Endothelial cell of umbilical vein (primary cell): ENCODE data around the gene GSTM4.
"Not testable (repeated sequence)": the region's sequence is repeated elsewhere in the genome, so short reads cannot be mapped to it uniquely, and the experiment has no call there.

Experiments
- EZH2 ChIP-seq: IDR thresholded peaks from 2 replicates; pipeline ENCODE4 v1.6.1; 2012; ENCODE audit warnings: borderline replicate concordance, low read depth, mild to moderate bottlenecking, moderate library complexity, low read length, inconsistent platforms; ENCODE audit not compliant: severe bottlenecking
- FOS ChIP-seq: IDR thresholded peaks from 2 replicates; pipeline ENCODE4 v1.6.1; 2011; ENCODE audit warnings: mild to moderate bottlenecking, low read length, moderate library complexity, borderline replicate concordance; ENCODE audit not compliant: insufficient read depth
- GATA2 ChIP-seq: IDR thresholded peaks from 2 replicates; pipeline ENCODE4 v1.7.0; 2011; ENCODE audit warnings: low read depth, mild to moderate bottlenecking, moderate library complexity, mixed read lengths, low read length; ENCODE audit not compliant: insufficient read length, insufficient read depth
- JUN ChIP-seq: IDR thresholded peaks from 2 replicates; pipeline ENCODE4 v1.6.1; 2011; ENCODE audit warnings: borderline replicate concordance, low read depth; ENCODE audit not compliant: insufficient read length, insufficient read depth
- POLR2A ChIP-seq: IDR thresholded peaks from 2 replicates; pipeline ENCODE4 v1.6.1; 2012; ENCODE audit warnings: low read depth, mild to moderate bottlenecking, control low read depth, low read length
- POLR2AphosphoS5 ChIP-seq: IDR thresholded peaks from 2 replicates; pipeline ENCODE4 v1.6.1; 2012; ENCODE audit warnings: low read depth, mild to moderate bottlenecking, control low read depth, low read length, moderate library complexity; ENCODE audit not compliant: insufficient read depth
- TF ChIP-seq, protein P1 (sequence below), 2 donors: IDR thresholded peaks; 1 replicate in 1 of 2; 2 replicates in 1 of 2; pipeline ENCODE4 v1.5.1; 2011; ENCODE audit warnings: low read length in 2 of 2, mild to moderate bottlenecking in 2 of 2, moderate library complexity in 2 of 2, control low read depth in 1 of 2, inconsistent platforms in 1 of 2, low read depth in 1 of 2; ENCODE audit not compliant: insufficient read depth in 1 of 2; ENCODE audit errors: extremely low read depth in 1 of 2

DNA sequence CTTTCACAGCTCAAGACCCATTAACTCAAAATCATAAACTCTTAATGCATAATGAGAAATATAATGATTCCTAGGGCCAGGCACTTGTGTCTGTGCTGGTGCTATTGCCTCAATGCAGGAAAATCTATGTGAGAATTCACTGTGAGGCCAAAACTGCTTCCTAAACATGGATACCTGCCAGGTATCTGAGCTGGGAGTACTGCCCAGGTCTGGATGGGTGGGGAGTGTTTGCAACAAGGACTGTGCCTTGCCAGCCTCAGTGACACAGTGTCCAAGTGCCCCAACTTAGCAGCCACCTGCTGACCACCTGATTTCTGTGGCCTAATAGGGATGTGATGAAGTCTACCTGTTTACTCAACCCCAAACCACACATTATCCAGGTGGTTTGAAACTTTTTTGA is 53.9 kb downstream of the GSTM4 start:
- TF ChIP-seq, protein P1, sequence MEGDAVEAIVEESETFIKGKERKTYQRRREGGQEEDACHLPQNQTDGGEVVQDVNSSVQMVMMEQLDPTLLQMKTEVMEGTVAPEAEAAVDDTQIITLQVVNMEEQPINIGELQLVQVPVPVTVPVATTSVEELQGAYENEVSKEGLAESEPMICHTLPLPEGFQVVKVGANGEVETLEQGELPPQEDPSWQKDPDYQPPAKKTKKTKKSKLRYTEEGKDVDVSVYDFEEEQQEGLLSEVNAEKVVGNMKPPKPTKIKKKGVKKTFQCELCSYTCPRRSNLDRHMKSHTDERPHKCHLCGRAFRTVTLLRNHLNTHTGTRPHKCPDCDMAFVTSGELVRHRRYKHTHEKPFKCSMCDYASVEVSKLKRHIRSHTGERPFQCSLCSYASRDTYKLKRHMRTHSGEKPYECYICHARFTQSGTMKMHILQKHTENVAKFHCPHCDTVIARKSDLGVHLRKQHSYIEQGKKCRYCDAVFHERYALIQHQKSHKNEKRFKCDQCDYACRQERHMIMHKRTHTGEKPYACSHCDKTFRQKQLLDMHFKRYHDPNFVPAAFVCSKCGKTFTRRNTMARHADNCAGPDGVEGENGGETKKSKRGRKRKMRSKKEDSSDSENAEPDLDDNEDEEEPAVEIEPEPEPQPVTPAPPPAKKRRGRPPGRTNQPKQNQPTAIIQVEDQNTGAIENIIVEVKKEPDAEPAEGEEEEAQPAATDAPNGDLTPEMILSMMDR (IDR thresholded peaks at IDR 0.05; ENCODE audit: extremely low read depth in 1 of 2, insufficient read depth in 1 of 2, low read depth in 1 of 2, low read length in 2 of 2) = not testable (repeated sequence)
- not testable (repeated sequence) for TF ChIP-seq POLR2AphosphoS5, POLR2A, FOS, EZH2, JUN, GATA2
